ENCODE data around the gene NSMCE3.

The NSMCE3 gene

DNA sequence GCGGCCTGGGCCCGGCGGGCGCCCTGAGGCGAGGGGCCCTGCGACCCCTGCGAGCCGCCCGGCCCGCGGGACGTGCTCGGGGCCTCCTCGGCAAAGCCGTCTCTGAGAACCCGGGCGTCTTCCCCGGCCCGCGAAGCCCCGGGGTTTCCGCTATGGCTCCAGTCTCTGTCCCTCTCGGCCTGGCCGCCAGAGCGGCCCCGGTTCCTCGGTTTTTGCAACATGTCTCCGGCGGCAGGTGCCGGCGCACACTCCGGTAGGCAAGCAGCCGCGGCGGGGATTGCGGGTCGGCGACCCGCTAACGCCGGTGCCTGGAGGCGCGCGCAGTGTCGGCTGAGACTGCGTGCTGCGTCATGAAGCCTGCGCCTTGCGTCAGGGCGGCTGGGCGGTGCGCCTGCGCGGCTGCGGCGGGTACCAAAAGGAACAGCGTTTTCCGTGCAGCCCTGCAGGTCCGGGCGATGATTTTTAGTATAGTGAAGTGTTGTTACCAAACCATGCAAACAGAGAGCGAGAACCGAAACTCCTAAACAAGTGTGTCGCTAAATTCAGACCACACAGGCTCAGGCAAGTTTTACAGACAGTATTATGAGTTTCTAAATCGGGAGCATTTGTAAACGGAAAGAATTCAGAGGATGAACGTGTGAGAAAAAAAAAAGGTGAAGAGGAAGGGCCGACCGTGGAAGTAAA lies at the start of gene NSMCE3:
Gene NSMCE3, minus strand, starts transcription at position 338 of the 684 bp plus-strand sequence. Its CDS starts 117 bp downstream, at position 221.
- DNase-seq, result peak; percentile 90 to 93

DNA sequence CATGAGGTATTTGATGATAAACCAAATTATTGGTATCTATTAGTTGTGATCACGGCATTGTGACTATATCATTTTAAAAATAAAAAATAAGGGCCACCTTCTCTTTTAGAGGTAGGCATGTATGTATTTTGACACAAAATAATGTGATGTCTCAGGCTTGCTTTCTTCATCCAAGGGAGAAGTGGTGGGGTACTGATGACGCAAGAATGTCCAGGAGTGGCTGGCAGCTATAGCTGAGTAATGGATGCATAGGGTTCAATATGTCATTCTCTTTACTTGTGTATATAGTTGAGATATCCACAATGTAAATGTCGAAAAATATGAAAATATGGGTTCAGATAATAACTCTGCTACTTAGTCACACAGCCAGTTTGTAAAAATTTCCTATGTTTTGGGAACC lies 46.8 kb upstream of the NSMCE3 start:
- no peak for DNase-seq

DNA sequence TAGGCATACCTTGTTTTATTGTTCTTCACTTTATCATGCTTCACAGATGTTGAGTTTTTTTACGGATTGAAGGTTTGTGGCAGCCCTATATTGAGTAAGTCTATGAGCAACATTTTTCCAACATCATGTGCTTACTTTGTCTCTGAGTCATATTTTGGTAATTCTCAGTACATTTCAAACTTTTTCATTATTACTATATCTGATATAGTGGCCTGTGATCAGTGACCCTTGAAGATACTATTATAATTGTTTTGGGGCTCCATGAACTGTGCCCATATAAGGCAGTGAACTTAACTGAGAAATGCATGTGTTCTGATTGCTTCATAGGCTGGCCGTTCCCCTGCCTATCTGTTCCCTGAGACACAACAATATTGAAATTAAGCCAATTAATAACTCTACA lies 42.8 kb upstream of the NSMCE3 start:
- DNase-seq, result no peak

DNA sequence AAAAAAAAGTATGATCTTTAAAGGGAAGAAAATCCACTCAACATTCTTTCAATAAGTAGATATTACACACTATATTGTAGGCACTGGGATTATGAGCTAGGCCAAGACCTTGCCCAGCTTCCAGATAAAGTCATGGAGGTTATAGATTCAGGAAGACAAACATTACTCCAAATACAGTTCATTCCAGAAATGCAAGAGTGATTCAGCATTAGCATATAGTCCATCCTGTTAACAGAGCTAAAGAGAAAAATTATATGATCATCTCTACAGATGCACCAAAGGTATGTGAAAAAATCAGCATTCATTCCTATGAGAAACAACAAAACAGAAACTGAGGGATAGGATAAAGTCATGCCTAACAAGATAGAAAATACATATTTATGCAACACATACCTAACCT lies 42.1 kb upstream of the NSMCE3 start:
- DNase-seq, result no peak

DNA sequence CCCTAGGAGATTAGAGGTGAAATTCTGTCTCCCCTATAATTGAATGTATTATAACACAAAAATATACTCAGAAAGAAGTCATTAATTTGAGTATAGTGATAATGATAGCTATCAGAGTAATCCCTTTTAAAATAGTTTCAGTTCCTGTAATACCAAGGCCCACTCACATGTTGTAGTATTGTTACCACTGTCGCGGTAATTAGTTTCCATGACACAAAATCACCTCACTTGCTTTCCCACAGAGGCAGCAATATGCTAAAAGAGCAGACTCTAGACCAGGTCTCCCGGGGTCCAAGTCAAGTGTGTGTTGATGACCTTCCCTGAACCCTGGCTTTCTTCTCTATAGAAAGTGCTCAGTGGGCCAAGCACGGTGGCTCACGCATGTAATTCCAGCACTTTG lies 39.5 kb upstream of the NSMCE3 start:
- DNase-seq, result no peak

DNA sequence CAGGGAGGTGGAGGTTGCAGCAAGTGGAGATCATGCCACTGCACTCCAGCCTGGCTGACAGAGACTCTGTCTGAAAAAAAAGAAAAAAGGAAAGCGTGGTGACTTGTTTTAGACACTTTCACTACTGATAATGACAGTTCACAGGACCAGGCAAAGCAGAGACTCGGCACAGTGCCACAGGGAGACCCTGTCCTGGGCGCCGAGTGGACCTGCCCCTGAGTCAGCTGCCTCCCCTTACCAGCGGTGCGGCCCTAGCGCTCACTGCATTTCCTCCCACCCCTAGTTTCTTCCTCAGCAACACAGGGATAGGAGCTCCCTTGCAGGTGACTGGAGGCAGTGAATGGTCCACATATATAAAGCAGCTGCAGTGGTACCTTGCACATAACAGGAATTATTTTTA lies 38.7 kb upstream of the NSMCE3 start:
- DNase-seq, result no peak

DNA sequence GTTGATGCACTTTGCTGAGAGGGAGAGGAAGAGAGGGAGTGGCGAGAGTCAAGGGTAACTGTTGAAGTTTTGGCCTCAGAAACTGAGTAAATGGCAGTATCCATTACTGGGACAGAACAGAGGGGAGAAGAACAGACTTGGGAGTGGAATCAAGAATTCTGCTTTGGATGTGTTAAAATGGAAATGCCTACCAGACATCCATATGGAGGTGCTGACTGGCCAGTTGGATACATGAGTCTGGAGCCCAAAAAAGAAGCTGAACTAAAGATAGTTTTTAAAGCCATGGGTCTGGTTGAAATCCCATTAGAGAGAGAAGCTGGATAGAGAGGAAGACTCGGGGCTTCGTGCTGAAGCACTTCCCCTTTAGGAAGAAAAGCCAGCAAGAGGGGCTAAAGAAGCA lies 35.9 kb upstream of the NSMCE3 start:
- DNase-seq, result no peak

DNA sequence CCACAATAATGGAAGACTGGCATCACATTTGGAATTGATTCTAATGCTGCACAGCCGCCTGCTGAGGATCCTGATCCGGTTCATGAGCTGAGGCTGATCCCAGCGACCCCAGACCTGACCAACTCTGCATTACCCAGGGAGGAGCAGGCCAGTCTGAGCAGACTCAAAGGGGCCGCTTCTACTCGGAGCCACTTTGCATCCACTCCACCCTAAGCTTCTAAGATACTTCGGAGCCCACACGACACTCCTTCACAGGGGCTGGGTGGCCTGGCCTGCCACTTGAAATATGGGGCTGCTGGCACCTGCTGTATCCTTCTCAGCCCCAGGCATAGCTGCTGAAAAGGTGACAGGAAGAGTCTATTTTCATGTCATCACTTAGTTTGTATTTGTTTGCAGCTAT lies 33.2 kb upstream of the NSMCE3 start:
- no peak for DNase-seq

DNA sequence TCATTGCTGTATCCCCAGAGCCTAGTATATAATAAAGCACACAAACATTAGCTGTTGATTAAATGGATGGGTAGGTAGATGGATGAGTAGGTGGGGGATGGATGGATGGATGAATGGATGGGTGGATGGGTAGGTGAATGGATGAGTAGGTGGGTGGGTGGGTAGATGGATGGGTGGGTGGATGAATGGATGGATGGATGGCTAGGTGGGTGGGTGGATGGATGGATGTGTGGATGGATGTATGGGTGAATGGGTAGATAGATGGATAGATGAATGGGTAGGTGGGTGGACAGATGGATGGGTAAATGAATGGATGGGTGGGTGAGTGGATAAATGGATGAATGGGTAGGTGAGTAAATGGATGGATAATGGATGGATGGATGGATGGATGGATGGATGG lies 30.2 kb upstream of the NSMCE3 start:
- DNase-seq, result no peak

DNA sequence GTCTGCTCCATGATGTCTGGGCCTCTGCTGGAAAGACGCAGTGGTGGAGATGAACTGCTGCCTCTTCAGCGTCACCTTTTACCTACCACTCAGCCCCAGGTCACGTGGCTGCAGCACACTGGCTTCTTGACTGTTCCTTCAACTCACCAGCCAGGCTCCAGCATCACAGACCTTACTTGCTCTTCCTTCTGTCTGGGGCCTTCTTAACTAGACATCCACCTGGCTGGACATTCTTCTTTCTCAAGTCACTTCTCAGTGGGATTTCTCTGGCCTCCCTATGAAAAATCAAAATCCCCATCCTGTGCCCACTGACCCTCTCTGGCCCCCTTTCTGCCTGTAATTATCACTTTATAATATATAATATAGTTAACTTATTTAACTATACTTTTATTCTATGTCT lies 29.7 kb upstream of the NSMCE3 start:
- no peak for DNase-seq

DNA sequence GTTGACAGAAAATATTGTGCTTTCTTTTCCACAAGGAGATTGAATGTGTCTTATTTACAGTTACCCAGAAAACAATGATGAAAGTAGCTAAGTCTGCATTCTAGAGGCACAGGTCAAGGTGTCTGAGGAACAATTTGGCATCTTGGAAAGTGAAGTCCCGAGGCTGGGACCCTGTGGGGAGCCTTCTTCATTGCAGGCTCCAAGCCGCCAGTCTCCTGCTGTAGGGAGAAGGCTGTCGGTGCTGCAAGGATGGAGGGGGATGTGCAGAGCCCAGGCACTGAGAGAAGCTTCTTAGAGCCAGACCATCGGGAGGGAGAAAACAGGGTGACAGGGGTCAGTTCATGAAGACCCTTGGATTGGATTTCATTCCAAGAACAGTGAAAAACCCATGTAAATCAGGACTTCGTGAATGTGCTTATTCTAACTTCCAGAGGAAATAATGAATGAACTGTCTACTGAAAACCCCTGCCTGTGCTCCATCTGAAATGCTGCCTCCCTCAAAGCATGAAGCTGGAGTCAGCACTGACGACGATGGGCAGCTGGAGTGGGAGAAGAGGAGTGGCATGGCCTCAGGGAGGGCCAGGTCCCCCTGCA lies 25.2 kb upstream of the NSMCE3 start:
- DNase-seq, result no peak

DNA sequence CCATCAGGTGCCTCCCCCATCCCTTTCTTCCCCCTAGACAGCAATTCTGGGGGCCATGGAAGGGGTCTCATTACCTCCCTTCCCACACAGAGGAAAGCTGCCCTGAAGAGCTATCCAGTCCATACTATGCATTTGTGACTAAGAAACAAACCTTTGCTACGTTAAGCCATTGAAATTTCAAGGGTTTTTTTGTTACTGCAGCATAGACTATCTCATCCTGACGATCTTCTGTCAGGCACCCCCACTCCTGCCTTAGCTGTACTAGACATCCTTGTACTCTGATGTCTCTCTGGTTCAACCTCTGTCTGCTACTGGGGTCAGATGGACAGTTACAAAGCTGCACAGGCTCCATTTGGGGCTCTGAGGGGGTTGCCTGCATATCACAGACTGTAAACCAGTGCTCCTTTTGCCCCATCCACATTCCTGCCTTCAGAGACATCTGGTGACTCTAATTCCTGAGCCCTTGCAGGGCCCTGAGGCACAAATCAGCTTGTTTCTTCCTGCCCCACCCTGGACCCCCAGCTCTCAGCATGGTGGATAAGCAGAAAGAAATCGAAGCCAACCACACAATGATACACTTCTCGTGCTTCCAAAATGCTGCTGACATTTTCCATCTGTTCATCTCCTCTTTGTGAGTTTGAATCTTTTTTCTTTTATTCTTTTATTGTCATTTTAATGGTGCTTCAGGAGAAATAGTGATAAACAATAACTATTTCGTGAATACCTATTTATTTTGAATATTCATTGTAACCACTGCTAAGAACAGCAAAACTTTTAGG lies 21.6 kb upstream of the NSMCE3 start:
- DNase-seq, result no peak

DNA sequence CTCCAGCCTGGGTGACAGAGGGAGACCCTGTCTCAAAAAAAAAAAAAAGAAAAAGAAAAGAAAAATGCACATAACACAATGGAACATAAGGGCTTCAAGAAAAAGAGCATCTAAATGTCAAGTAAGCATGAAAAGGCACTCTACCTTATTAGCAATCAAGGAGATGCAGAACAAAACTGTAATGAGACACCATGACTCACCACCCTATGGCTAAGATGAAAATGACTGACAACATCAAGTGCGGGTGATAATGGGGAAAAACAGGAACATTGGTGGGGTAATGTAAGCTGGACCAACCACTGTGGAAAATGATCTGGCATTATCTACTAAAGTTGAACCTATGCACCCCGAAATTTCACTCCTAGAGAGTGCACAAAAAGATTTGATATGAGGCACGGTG lies 19.6 kb upstream of the NSMCE3 start:
- DNase-seq, result no peak

DNA sequence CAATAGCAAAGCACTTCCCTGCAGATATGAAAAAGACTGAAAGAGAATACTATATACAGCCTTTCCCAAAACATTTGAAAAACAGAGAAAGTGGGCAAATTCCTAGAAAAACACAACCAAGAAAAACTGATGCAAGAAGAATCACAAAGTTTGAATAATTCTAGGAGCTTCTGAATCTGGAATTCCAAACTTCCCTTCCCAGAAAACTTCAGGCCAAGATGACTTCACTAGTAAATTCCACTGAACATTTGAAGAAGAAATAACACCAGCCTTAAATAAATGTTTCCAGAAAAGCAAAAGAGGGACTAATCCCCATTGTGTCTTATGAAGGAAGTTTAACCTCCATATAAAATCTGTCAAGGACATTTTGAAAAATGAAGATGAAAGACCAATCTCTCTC lies 15.8 kb upstream of the NSMCE3 start:
- DNase-seq, result no peak

DNA sequence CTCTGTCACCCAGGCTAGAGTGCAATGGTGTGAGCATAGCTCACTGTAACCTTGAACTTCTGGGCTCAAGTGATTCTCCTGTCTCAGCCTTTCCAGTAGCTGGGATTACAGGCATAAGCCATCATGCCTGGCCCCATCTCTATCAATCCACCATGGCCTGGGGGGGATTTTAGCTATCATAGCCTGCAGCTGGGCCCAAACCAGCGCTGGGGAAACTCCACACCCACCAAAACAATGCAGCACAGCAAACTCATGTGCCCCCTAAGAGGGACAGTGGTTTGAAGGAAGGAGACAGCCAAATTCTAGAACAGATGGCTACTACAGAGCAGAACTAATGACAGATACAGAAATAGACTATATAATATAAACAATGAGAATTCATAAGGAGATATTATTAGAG lies 13.8 kb upstream of the NSMCE3 start:
- no peak for DNase-seq

DNA sequence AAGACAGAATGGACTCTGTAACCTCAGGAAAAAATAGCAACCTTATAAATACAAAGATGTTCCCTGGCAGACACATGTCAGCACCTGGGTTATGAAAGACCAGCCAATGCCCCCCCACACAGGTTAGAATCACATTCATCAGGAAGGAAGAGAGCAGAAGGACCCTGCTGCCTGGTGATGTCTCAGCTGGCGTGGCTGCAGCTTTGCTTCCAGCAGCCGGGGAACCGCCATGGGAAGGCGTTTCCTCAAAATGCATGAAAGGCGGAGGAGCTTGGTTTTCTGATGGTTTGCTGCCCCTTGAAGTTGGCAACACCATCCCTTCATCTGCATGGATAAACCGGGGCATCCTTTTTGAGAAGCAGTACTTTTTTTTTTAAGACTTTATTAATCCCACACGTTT lies 10.9 kb upstream of the NSMCE3 start:
- no peak for DNase-seq

DNA sequence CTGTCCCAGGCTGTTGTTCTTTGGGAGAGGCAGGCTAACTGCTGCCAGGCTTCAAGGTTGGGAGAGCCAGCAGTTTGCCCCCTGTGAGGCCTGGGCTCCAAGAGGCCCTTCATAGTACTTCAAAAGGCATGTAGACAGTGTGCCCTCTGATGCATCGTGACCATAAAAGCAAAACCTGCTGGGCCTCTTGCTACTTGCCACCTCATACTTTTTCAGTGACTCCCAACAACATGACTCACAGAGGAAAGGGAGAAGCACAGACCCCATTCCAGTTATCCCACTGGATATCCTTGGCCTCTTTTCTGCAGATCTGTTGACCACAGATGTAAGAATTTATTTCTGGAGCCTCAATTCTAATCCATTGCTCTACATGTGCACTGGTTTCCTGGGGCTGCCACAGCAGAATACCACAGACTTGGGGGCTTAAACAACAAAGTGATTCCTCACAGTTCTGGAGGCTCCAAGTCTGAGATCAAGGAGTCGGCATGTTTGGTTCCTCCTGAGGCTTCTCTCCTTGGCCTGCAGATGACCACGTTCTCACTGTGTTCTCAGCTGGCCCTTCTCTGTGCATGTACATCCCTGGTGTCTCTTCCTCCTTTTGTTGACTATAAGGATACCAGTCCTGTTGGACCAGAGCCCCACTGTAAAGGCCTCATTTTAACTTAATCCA lies 8.9 kb upstream of the NSMCE3 start:
- no peak for DNase-seq

DNA sequence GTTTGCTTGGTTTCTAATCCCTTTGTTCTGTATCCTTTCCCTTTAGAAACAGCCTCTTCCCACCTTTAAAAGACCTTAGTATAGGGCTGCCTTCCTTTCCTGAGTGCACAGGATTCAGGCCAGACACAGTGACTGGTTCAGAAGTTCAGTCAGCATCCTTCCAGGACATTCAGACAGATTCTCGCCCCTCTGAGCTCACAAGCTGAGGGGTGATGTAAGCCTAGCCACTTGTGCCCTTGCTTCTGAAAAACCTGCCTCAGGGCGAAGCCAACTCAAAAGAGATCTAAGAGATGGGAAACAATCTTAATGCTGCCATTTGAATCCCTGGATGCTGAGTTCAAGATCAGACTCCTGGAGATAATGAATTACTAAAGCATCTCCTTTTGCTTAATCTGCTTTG lies 6.7 kb upstream of the NSMCE3 start:
- DNase-seq, result no peak

DNA sequence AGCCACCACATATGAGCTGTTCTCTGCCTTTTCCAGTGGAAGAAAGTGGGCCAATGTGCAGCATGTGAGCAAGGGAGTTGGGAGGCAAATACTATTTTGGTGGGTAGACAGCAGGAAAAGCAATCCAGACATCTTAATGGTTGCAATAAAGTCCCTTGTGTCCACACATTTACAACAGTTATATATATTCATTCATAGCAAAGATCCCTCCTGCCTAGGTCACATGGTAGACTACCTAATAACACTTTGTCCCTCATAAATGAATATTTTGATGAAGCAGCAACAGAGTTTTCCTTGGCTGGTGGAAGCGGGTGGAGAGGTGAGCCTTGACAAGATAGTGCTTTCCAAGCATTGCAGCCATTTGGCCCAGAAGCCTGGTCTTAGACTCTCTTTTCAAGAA lies 6.2 kb upstream of the NSMCE3 start:
- no peak for DNase-seq

DNA sequence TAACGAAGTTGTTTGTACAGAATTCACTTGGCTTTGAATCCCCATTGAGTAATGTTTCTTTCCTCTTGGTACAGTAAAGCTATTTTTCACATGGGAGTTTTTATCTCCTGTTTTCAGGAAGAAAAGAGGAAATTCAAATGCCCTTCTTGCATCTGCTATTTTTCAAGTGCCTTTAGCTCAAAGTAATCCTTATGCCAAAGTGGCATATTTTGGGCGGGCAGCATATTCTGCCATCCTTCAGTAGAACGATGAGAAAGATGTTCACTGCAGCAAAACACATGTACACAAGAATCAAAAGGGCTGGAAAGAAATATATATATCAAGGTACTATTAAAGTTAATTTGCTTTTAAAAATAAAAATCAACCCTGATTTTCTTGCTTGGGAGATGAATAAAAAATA lies 5.3 kb upstream of the NSMCE3 start:
- no peak for DNase-seq

DNA sequence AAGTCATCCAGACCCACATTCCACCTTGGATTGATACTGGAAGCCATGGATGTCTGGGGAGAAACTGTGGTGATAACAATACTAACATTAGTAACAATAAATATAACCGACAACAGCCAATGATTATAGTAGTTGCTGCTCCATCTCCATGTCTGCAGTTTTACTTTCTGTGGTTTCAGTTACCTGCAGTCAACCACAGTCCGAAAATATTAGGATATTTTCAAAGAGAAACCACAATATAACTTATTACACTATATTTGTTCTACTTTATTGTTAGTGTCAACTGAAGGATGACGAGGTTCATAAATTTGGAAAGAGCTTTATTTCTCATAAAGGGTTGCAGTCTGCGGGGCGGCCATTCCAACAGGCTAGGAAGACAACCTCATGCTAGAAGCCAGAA lies 2.6 kb upstream of the NSMCE3 start:
- DNase-seq, result no peak

DNA sequence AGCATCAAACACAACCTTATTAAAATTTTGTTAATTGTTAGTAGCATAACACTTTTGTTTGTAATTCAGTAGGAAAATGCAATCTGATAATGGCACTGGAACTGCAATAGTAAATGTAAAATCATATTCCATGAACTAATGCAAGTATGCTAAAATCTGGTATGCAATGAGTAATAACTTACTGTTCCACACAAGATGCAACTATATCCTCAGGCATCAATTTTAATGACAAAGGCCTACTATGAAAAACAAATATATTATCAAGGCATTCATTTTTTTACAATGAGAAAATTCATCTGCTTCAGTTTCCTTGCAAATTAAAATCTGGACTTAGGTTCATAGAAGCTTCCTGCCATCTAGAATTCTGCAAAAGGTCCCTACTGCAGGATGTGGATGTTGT lies 1.4 kb upstream of the NSMCE3 start:
- DNase-seq, result no peak

DNA sequence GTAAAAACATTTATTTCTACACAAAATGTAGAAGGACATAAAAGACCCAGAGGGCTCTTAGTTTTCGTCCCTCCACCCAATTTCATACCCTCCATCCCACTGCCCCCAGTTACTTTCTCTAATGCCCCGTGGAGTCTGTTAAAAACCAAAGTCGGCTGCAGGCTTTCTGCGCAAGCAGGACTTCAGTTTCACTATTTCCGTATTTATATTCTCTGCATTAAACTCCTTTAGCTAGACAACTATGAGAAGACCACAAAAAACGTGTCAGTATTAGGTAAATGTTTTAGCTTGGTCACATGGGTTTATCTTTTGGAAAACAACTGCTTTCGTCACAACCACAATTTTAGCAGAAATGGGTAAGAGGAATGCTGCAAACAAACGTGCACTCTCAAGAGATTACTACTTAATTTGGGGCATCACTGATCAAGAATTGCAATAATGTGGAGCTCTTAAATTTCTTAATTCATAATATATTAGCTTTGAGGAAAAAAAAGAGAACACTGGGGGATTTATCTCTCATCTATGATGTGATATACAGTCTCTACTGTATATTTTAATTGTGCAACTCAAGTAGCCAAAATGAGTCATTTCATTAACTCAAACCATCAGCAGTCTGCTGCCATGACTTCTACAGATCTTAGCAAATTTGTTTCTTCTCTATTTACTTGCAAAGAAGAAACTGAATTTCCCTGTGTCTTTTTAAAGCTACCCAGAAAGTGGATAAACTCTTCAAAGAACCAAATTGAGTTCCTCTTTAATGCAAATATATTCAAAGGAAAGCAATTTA lies 740 bp upstream of the NSMCE3 start:
- DNase-seq, result peak; percentile 27 to 29

Measured in activated T-cell treated with anti-CD3 and anti-CD28 coated beads, Interleukin-2, amount 50 U/mL, for 48 hours (primary cell).